HUES6 (cell line): ENCODE data around the gene MPP4.
"Not testable (repeated sequence)": the region's sequence is repeated elsewhere in the genome, so short reads cannot be mapped to it uniquely, and the experiment has no call there.

ENCODE experiments used
- H3K27ac ChIP-seq: 2 replicates; pipeline ENCODE4 v1.7.0; 2013; ENCODE audit warnings: low read depth, mild to moderate bottlenecking, low read length, inconsistent platforms
- H3K27me3 ChIP-seq: 2 replicates; pipeline ENCODE4 v1.6.1; 2013; ENCODE audit warnings: low read length; ENCODE audit not compliant: control insufficient read depth, insufficient read depth
- H3K36me3 ChIP-seq: 2 replicates; pipeline ENCODE4 v1.6.1; 2013; ENCODE audit warnings: low read length; ENCODE audit not compliant: control insufficient read depth, insufficient read depth
- H3K4me1 ChIP-seq: 2 replicates; pipeline ENCODE4 v1.6.1; 2013; ENCODE audit warnings: low read length; ENCODE audit not compliant: control insufficient read depth, insufficient read depth
- H3K4me3 ChIP-seq: 2 replicates; pipeline ENCODE4 v1.5.1; 2013; ENCODE audit warnings: low read depth, low read length
- H3K9ac ChIP-seq: one replicate; pipeline ENCODE4 v1.6.1; 2013; ENCODE audit warnings: mild to moderate bottlenecking, low read length
- H3K9me3 ChIP-seq: 2 replicates; pipeline ENCODE4 v1.6.1; 2013; ENCODE audit warnings: low read depth, low read length; ENCODE audit not compliant: control insufficient read depth, insufficient read depth

MPP4 gene

DNA sequence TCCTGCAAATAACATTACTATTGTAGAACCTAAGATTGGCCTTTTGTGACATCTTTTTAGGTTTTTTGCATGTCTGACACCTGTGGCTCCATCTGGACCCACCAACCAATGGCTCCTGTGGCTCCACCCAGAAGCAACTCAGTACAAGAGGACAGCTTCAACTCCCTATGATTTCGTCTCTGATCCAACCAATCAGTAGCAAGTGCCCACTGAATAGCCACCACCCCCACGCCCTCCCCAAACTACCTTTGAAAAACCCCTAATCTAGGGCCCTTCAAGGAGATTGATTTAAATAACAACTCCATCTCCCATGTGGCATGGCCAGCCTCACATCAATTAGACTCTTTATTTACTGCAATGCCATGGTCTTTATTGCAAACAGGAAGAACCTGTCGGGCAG is 23.6 kb downstream of the MPP4 start:
- Histone ChIP-seq H3K4me1 (peaks cover 14% of the 10 kb centered on the region; the same call in 1 of the 2 replicates), H3K9me3 (no peaks in the 10 kb centered on the region)

DNA sequence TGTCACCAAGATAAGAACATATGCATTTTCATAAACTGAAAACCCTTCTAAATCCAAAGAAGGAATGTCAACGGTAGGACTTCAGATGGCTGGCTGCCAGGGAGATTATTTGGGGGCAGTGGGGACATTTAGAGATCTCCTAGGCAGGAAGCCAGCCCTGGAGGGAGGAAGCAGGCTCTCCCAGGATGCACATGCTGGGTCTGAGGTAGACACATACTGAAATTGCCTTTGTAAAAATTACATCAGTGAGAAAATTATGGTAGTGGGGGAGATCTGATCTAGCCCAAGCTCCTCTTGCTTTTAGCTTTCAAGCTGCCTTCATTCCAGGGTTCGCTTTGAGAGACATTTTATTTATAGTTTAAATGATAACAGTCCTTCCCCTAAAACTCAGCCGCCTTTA is 24.1 kb downstream of the MPP4 start:
- H3K4me3 ChIP-seq, result no peak overlapping the region
- H3K4me1 ChIP-seq, result peaks cover 14% of the 10 kb centered on the region; the same call in 1 of the 2 replicates
- no peak overlapping the region for H3K27ac ChIP-seq
- H3K9me3 ChIP-seq, result no peaks in the 10 kb centered on the region
- H3K27me3 ChIP-seq, result no peaks in the 10 kb centered on the region
- H3K9ac ChIP-seq, result no peak overlapping the region
- no peaks in the 10 kb centered on the region for H3K36me3 ChIP-seq

More for the DNA sequence above, 23.6 kb downstream of the MPP4 start:
- H3K9ac ChIP-seq, result no peak overlapping the region
- H3K4me3 ChIP-seq, result no peak overlapping the region
- H3K27me3 ChIP-seq, result no peaks in the 10 kb centered on the region
- H3K27ac ChIP-seq, result no peak overlapping the region
- H3K36me3 ChIP-seq, result no peaks in the 10 kb centered on the region

DNA sequence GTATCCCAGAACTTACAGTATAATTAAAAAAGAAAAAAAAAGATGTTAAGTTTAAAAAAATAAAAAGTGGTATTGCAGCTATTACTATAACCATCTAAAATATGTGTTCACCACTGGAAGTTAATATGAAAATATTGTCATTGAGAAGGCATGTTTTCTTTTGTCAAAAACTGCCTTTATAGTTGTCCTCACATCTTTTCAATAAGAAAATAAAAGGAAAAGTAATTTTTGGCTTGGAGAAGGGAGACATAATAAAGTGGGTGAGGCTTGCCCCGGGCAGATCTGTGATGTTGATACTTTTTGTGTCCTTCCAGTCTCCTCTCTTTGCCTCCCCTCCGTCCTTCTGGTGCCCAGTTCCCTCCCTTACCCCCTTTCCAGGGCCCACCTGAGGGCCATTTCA is 24.9 kb downstream of the MPP4 start:
- H3K9ac ChIP-seq, result no peak overlapping the region
- no peaks in the 10 kb centered on the region for H3K27me3 ChIP-seq
- no peak overlapping the region for H3K4me3 ChIP-seq
- H3K36me3 ChIP-seq, result no peaks in the 10 kb centered on the region
- H3K27ac ChIP-seq, result no peak overlapping the region
- H3K4me1 ChIP-seq, result peaks cover 11% of the 10 kb centered on the region; the same call in 1 of the 2 replicates
- H3K9me3 ChIP-seq, result no peaks in the 10 kb centered on the region

DNA sequence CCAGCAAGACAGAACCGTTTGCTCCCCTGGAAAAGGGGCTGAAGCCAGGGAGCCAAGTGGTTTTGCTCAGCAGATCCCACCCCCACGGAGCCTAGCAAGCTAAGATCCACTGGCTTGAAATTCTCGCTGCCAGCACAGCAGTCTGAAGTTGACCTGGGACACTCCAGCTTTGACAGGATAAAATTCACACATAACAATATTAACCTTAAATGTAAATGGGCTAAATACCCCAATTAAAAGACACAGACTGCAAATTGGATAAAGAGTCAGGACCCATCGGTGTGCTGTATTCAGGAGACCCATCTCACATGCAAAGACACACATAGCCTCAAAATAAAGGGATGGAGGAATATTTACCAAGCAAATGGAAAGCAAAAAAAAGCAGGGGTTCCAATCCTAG is 27.2 kb downstream of the MPP4 start:
- not testable (repeated sequence) for H3K4me1 ChIP-seq, H3K36me3 ChIP-seq, H3K4me3 ChIP-seq, H3K9ac ChIP-seq, H3K9me3 ChIP-seq, H3K27me3 ChIP-seq, H3K27ac ChIP-seq

DNA sequence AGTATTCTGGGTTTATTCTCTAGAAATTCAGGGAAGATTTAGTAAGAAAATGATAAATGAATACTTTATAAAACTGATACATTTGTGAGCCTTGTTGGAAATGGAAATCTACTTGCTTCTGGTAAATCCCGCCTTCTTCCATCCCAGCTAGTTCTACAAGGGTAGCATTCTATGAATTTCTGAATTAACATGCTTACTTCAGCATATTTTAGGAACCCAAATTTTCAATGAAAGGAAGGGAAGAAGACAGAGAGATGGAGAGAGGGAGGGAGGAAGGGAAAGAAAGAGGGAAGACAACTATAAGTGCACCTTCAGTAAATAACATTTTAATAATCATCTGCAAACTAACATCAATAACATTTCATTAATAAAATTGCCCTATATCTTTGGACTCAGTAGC is 28.6 kb downstream of the MPP4 start:
- no peak overlapping the region for H3K4me3 ChIP-seq
- no peak overlapping the region for H3K27ac ChIP-seq
- no peak overlapping the region for H3K9ac ChIP-seq
- H3K4me1 ChIP-seq, result 0 out of 2 replicates have a peak, but pooled peaks cover 3% of the 10 kb centered on the region
- H3K36me3 ChIP-seq, result no peaks in the 10 kb centered on the region
- H3K9me3 ChIP-seq, result no peaks in the 10 kb centered on the region
- no peaks in the 10 kb centered on the region for H3K27me3 ChIP-seq

DNA sequence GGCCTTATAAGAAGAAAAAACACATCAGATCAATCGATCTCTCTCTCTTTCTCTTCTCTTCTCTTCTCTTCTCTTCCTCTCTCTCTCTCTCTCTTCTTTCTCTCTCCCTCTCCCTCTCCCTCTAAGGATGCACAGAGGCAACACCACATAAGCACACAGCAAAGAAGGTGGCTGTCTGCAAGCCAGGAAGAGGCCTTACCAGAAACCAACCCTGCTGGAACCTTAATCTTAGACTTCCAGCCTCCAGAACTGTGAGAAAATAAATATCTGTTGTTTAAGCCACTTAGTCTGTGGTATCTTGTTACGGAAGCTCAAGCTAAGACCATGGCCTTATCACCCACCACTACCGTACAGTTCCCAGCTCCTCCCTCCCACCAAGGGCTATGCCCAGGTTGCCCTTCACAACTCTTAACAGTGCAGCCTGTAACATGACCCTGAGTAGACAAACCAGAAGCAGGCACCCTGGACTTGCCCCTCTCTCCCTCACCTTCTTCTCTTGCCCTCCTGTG is 30.0 kb downstream of the MPP4 start:
- Histone ChIP-seq H3K27me3 (no peaks in the 10 kb centered on the region), H3K9me3 (no peaks in the 10 kb centered on the region), H3K4me1 (no peaks in the 10 kb centered on the region), H3K4me3 (no peak overlapping the region), H3K9ac (no peak overlapping the region), H3K27ac (no peak overlapping the region), H3K36me3 (no peaks in the 10 kb centered on the region)

DNA sequence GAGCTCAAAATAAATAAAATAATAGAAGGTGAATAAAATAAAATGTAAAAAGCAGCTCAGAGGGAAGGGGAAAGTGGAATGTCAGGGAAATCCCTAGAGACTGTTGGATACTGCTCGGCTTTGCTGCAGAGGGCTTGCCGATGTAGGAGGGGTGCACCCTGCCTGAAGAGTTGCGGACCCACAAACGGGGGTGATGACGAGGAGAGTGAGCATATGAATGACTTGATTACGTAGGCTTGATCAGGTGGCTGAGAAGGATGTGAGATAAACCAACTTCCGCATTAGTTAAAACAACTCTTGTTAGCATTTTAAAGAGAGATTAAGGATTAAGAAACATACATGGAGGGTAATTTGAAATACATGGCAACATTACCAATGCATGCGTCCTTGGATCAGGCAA is 34.1 kb downstream of the MPP4 start:
- no peak overlapping the region for H3K27ac ChIP-seq
- 0 out of 2 replicates have a peak, but pooled peaks cover 2% of the 10 kb centered on the region for H3K4me1 ChIP-seq
- no peak overlapping the region for H3K4me3 ChIP-seq

DNA sequence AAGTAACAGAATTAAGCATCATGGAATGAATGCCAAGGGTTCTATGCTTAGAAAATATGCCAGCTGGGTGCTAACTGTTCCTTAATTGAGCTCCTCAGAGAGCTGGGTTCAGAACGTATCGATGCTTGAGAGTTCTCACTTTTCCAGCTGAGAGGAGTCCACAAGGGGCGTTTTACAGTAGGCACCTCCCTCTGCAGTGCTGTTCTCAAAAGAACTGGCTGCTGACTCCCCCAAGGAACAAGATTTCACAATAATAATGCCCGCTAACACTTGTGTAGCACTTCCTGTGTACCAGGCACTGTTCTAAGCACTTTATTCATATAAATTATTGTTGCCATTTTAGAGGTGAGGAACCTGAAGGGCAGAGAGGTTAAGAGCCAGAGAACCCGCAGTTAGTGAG is 37.1 kb downstream of the MPP4 start:
- Histone ChIP-seq H3K9me3 (no peaks in the 10 kb centered on the region), H3K9ac (no peak overlapping the region), H3K27me3 (no peaks in the 10 kb centered on the region), H3K27ac (no peak overlapping the region), H3K4me1 (peaks cover 7% of the 10 kb centered on the region; the same call in 1 of the 2 replicates), H3K4me3 (no peak overlapping the region), H3K36me3 (no peaks in the 10 kb centered on the region)

More for the DNA sequence above, 34.1 kb downstream of the MPP4 start:
- Histone ChIP-seq H3K36me3 (no peaks in the 10 kb centered on the region), H3K27me3 (no peaks in the 10 kb centered on the region), H3K9ac (no peak overlapping the region), H3K9me3 (no peaks in the 10 kb centered on the region)

DNA sequence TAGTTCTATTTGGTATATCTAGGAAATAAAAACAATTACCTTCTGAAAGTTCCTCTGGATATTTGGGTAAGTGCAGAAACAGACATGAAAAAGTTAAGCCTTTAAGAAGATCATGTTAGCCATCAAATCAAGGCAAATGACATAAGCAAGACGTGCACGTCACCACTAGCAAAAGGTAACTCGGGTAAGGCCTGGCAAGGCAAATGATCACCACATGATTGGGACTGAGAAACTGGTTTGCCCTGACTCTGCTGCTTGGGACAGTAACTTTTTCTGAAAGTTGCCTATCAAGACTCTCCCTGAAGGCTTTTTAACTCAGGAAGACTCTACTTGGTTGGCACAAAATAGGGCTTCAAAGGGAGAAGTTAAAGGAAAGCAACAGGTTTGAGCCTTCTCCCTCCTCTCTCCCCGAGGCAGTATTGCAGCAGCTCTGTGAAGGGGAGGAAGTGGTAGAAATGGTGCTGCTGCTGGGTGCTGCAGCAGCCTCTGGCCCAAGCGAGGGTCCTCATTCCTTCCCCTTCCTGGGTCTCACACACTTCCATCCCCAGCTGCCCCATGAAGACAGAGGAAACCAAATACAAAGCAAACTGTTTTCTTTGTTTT is 38.0 kb downstream of the MPP4 start:
- no peak overlapping the region for H3K9ac ChIP-seq
- H3K4me1 ChIP-seq, result peaks cover 7% of the 10 kb centered on the region; the same call in 1 of the 2 replicates
- no peaks in the 10 kb centered on the region for H3K27me3 ChIP-seq
- no peaks in the 10 kb centered on the region for H3K9me3 ChIP-seq
- no peaks in the 10 kb centered on the region for H3K36me3 ChIP-seq
- H3K27ac ChIP-seq, result no peak overlapping the region
- H3K4me3 ChIP-seq, result no peak overlapping the region

DNA sequence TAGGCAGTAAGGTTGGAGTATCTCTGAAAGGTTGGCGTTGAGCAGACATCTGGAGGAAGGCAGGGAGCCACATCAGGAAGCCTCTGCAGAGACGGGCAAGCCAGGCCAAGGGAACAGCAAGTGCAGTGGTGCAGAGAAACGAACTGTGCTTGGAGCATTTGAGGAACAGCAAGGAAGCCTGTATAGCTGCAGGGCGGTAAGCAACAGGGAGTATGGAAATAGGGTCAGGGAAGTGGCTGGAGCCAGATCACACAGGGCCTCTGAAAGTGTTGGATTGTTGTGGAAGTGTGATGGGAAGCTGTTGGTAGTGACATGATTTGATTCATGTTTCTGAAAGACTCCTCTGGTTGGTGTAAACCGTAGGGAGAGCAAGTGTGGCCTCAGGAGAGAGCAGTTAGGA is 41.7 kb downstream of the MPP4 start:
- no peak overlapping the region for H3K9ac ChIP-seq
- H3K36me3 ChIP-seq, result no peaks in the 10 kb centered on the region
- H3K4me3 ChIP-seq, result no peak overlapping the region
- no peak overlapping the region for H3K27ac ChIP-seq
- no peaks in the 10 kb centered on the region for H3K9me3 ChIP-seq
- no peaks in the 10 kb centered on the region for H3K27me3 ChIP-seq
- peaks cover 7% of the 10 kb centered on the region; the same call in 1 of the 2 replicates for H3K4me1 ChIP-seq

DNA sequence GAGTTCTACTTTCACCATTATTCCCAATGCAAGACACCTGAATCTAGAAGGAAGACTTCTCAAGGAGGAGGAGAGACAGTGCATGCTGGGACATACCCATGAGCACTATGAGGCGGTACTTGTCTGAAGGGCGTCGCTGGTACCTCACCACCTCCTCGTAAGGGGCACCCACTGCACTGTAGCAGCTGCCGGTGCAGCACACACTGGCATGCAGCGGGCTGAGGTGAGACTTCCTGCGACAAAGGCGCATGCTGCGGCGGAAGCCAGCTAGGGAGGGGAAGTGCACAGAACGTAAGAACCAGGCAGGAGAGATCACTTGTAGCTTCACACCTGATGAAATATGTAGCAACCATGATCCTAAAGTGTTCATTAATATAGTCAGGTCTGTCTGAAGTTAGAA is 42.3 kb downstream of the MPP4 start:
- Histone ChIP-seq H3K4me3 (no peak overlapping the region), H3K27ac (no peak overlapping the region), H3K27me3 (no peaks in the 10 kb centered on the region), H3K9me3 (no peaks in the 10 kb centered on the region), H3K36me3 (no peaks in the 10 kb centered on the region), H3K9ac (no peak overlapping the region), H3K4me1 (peaks cover 7% of the 10 kb centered on the region; the same call in 1 of the 2 replicates)
